ENCODE data around the gene SCYGR5.
"Not testable (repeated sequence)": the region's sequence is repeated elsewhere in the genome, so short reads cannot be mapped to it uniquely, and the experiment has no call there.

Gene SCYGR5

GRCh38 chr2:227673620-227674019 lies 7.0 kb downstream of the SCYGR5 start:
- DNase-seq (ENCODE audit: low spot score), result not testable (repeated sequence)

GRCh38 chr2:227674485-227674884 lies 7.9 kb downstream of the SCYGR5 start:
- no peak for DNase-seq (ENCODE audit: low spot score)

GRCh38 chr2:227677928-227678327 lies 11.3 kb downstream of the SCYGR5 start:
- no peak for DNase-seq (ENCODE audit: low spot score)

- no peak for DNase-seq (ENCODE audit: low spot score)
Measured at GRCh38 chr2:227684258-227684657, 17.7 kb downstream of the SCYGR5 start.

- DNase-seq (ENCODE audit: low spot score), result no peak
Measured at GRCh38 chr2:227687189-227687588, 20.6 kb downstream of the SCYGR5 start.

- DNase-seq (ENCODE audit: low spot score), result peak; percentile 3
Measured at GRCh38 chr2:227696990-227697679, 30.5 kb downstream of the SCYGR5 start.

GRCh38 chr2:227701556-227701955 lies 35.0 kb downstream of the SCYGR5 start:
- DNase-seq (ENCODE audit: low spot score), result no peak

GRCh38 chr2:227703280-227703732 lies 36.7 kb downstream of the SCYGR5 start:
- DNase-seq (ENCODE audit: low spot score), result no peak

GRCh38 chr2:227703961-227704360 lies 37.4 kb downstream of the SCYGR5 start:
- DNase-seq (ENCODE audit: low spot score), result no peak

- DNase-seq (ENCODE audit: low spot score), result no peak
Measured at GRCh38 chr2:227706859-227707258, 40.3 kb downstream of the SCYGR5 start.

- no peak for DNase-seq (ENCODE audit: low spot score)
Measured at GRCh38 chr2:227707390-227707789, 40.8 kb downstream of the SCYGR5 start.

- no peak for DNase-seq (ENCODE audit: low spot score)
Measured at GRCh38 chr2:227710986-227711385, 44.4 kb downstream of the SCYGR5 start.

GRCh38 chr2:227713291-227713690 lies 46.7 kb downstream of the SCYGR5 start:
- no peak for DNase-seq (ENCODE audit: low spot score)

- DNase-seq (ENCODE audit: low spot score), result no peak
Measured at GRCh38 chr2:227716501-227716900, 49.9 kb downstream of the SCYGR5 start.
